ENCODE data around the gene ERBB4. TPM values are rescaled to one million over a fixed set of nuclear protein-coding genes. Genes with fewer than 3 reads are reported as not detected.

ERBB4 gene
- total RNA-seq, 2 donors from 2014 or later = not detected

- Mint-ChIP-seq H3K27ac (no peak overlapping the region), H3K4me3 (no peak overlapping the region), H3K27me3 (ENCODE audit: low read depth) (no peaks in the 10 kb centered on the region), H3K36me3 (ENCODE audit: insufficient read depth in 2 of 2) (no peaks in the 10 kb centered on the region), H3K9me3 (peaks cover 0 to 5% of the 10 kb centered on the region in 2 donors), H3K4me1 (ENCODE audit: low read depth) (no peaks in the 10 kb centered on the region)
- ATAC-seq (replicated peaks in 1 of 2) (no peak), DNase-seq (no peak)
These were observed 1103.3 kb downstream of the ERBB4 start for GRCh38 chr2:211435331-211435730.

GRCh38 chr2:211434773-211435172 lies 1103.8 kb downstream of the ERBB4 start:
- no peaks in the 10 kb centered on the region for H3K4me1 Mint-ChIP-seq (ENCODE audit: low read depth)
- H3K36me3 Mint-ChIP-seq (ENCODE audit: insufficient read depth in 2 of 2) = no peaks in the 10 kb centered on the region
- H3K4me3 Mint-ChIP-seq = no peak overlapping the region
- ATAC-seq (replicated peaks in 1 of 2) (peak; percentile 36 to 65), DNase-seq (no peak)
- no peak overlapping the region for H3K27ac Mint-ChIP-seq
- H3K27me3 Mint-ChIP-seq (ENCODE audit: low read depth) = no peaks in the 10 kb centered on the region
- peaks cover 0 to 5% of the 10 kb centered on the region in 2 donors for H3K9me3 Mint-ChIP-seq

- DNase-seq (no peak), ATAC-seq (replicated peaks in 1 of 2) (no peak)
- Mint-ChIP-seq H3K9me3 (peaks cover 0 to 5% of the 10 kb centered on the region in 2 donors), H3K27me3 (ENCODE audit: low read depth) (no peaks in the 10 kb centered on the region), H3K27ac (no peak overlapping the region), H3K4me3 (no peak overlapping the region), H3K4me1 (ENCODE audit: low read depth) (no peaks in the 10 kb centered on the region), H3K36me3 (ENCODE audit: insufficient read depth in 2 of 2) (no peaks in the 10 kb centered on the region)
These were observed 1109.2 kb downstream of the ERBB4 start for GRCh38 chr2:211429256-211429920.

GRCh38 chr2:211426240-211426639 lies 1112.4 kb downstream of the ERBB4 start:
- no peaks in the 10 kb centered on the region for H3K4me1 Mint-ChIP-seq (ENCODE audit: low read depth)
- H3K27ac Mint-ChIP-seq = no peak overlapping the region
- no peak for DNase-seq
- H3K36me3 Mint-ChIP-seq (ENCODE audit: insufficient read depth in 2 of 2) = no peaks in the 10 kb centered on the region
- no peak for ATAC-seq (replicated peaks in 1 of 2)
- no peak overlapping the region for H3K4me3 Mint-ChIP-seq
- no peaks in the 10 kb centered on the region for H3K9me3 Mint-ChIP-seq
- no peaks in the 10 kb centered on the region for H3K27me3 Mint-ChIP-seq (ENCODE audit: low read depth)

DNA sequence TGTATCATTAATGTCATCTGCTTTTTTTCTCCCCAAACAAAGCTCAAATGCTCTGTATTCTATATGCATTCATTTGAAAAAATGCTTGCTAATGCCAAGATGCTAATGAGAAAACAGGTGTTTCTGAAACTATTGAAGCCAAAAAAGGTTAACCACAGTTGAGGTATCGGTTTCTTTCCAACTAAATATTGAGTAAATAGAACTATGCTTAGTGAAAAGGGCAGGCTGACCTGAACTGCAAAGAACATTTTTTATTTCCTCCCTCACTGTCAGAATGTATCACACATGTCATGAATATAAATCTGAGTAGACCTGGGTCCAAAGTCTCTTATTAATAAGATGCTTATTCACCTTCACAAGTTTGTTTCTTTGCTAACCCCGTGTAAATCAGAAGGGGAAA lies 1115.6 kb downstream of the ERBB4 start:
- Mint-ChIP-seq H3K27ac (no peak overlapping the region), H3K27me3 (ENCODE audit: low read depth) (no peaks in the 10 kb centered on the region), H3K4me3 (no peak overlapping the region), H3K36me3 (ENCODE audit: insufficient read depth in 2 of 2) (no peaks in the 10 kb centered on the region), H3K9me3 (no peaks in the 10 kb centered on the region), H3K4me1 (ENCODE audit: low read depth) (no peaks in the 10 kb centered on the region)
- DNase-seq (no peak), ATAC-seq (replicated peaks in 1 of 2) (no peak)

- no peaks in the 10 kb centered on the region for H3K36me3 Mint-ChIP-seq (ENCODE audit: insufficient read depth in 2 of 2)
- no peak overlapping the region for H3K27ac Mint-ChIP-seq
- no peaks in the 10 kb centered on the region for H3K9me3 Mint-ChIP-seq
- H3K4me3 Mint-ChIP-seq = no peak overlapping the region
- no peaks in the 10 kb centered on the region for H3K27me3 Mint-ChIP-seq (ENCODE audit: low read depth)
- H3K4me1 Mint-ChIP-seq (ENCODE audit: low read depth) = no peaks in the 10 kb centered on the region
- DNase-seq = no peak
- no peak for ATAC-seq (replicated peaks in 1 of 2)
These were observed 1121.1 kb downstream of the ERBB4 start for GRCh38 chr2:211417544-211417943.

- Mint-ChIP-seq H3K27me3 (ENCODE audit: low read depth) (no peaks in the 10 kb centered on the region), H3K27ac (no peak overlapping the region), H3K4me1 (ENCODE audit: low read depth) (no peaks in the 10 kb centered on the region), H3K9me3 (no peaks in the 10 kb centered on the region), H3K4me3 (no peak overlapping the region), H3K36me3 (ENCODE audit: insufficient read depth in 2 of 2) (no peaks in the 10 kb centered on the region)
- ATAC-seq (replicated peaks in 1 of 2) = no peak
- DNase-seq = no peak
These were observed 1122.2 kb downstream of the ERBB4 start for GRCh38 chr2:211416373-211416772.

DNA sequence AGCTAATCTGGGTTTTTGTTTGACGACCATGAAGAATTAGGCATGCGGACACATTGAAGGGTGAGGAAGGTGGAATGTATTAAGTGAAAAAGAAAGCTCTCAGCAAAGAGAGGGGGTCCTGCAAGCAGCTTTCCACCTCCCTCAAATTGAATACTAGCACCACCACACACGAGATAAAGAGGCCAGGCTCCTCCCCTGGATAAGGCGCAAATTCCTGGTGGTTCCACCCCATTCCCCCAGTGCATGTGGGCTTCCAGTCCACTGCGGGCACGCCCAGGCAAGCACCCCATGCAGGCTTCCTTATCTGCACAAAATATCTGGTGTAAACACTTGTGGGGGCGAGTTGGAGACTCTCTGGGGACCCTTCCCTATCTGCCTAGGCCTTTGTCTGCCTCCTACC lies 1124.9 kb downstream of the ERBB4 start:
- Mint-ChIP-seq H3K4me1 (ENCODE audit: low read depth) (no peaks in the 10 kb centered on the region), H3K27ac (no peak overlapping the region), H3K27me3 (ENCODE audit: low read depth) (no peaks in the 10 kb centered on the region), H3K4me3 (no peak overlapping the region), H3K9me3 (no peaks in the 10 kb centered on the region), H3K36me3 (ENCODE audit: insufficient read depth in 2 of 2) (no peaks in the 10 kb centered on the region)
- no peak for ATAC-seq (replicated peaks in 1 of 2)
- no peak for DNase-seq

- no peak for ATAC-seq (replicated peaks in 1 of 2)
- H3K27me3 Mint-ChIP-seq (ENCODE audit: low read depth) = no peaks in the 10 kb centered on the region
These were observed 1130.1 kb downstream of the ERBB4 start for GRCh38 chr2:211408483-211408891.

DNA sequence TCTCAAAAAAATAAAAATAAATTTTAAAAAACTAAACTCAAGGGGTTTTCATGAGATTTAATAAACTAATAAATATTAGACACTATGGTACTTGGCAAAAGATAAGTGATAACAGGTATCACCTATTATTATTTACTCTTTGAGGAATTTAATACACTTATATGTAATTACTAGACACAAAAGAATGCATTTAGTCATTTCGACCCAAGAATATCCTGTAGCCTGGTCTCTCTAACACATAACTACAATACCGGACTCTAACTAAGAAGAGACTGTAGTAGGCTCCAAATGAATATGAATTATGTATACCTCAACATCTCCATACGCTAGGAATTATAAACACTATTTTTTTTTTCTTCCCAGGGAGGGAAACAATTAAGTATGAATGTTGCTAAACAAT lies 1131.5 kb downstream of the ERBB4 start:
- H3K9me3 Mint-ChIP-seq = peaks cover 0 to 2% of the 10 kb centered on the region in 2 donors
- H3K4me1 Mint-ChIP-seq (ENCODE audit: low read depth) = no peaks in the 10 kb centered on the region
- H3K36me3 Mint-ChIP-seq (ENCODE audit: insufficient read depth in 2 of 2) = no peaks in the 10 kb centered on the region
- no peak overlapping the region for H3K27ac Mint-ChIP-seq
- ATAC-seq (replicated peaks in 1 of 2) (no peak), DNase-seq (no peak)
- H3K27me3 Mint-ChIP-seq (ENCODE audit: low read depth) = no peaks in the 10 kb centered on the region
- H3K4me3 Mint-ChIP-seq = no peak overlapping the region

More at GRCh38 chr2:211408483-211408891, 1130.1 kb downstream of the ERBB4 start:
- Mint-ChIP-seq H3K4me1 (ENCODE audit: low read depth) (no peaks in the 10 kb centered on the region), H3K27ac (no peak overlapping the region), H3K4me3 (no peak overlapping the region), H3K36me3 (ENCODE audit: insufficient read depth in 2 of 2) (no peaks in the 10 kb centered on the region), H3K9me3 (peaks cover 0 to 2% of the 10 kb centered on the region in 2 donors)
- no peak for DNase-seq

GRCh38 chr2:211405036-211405435 lies 1133.6 kb downstream of the ERBB4 start:
- H3K27me3 Mint-ChIP-seq (ENCODE audit: low read depth) = no peaks in the 10 kb centered on the region
- H3K36me3 Mint-ChIP-seq (ENCODE audit: insufficient read depth in 2 of 2) = no peaks in the 10 kb centered on the region
- DNase-seq (no peak), ATAC-seq (replicated peaks in 1 of 2) (no peak)
- no peaks in the 10 kb centered on the region for H3K4me1 Mint-ChIP-seq (ENCODE audit: low read depth)
- no peak overlapping the region for H3K4me3 Mint-ChIP-seq
- H3K9me3 Mint-ChIP-seq = peaks cover 0 to 2% of the 10 kb centered on the region in 2 donors
- no peak overlapping the region for H3K27ac Mint-ChIP-seq

DNA sequence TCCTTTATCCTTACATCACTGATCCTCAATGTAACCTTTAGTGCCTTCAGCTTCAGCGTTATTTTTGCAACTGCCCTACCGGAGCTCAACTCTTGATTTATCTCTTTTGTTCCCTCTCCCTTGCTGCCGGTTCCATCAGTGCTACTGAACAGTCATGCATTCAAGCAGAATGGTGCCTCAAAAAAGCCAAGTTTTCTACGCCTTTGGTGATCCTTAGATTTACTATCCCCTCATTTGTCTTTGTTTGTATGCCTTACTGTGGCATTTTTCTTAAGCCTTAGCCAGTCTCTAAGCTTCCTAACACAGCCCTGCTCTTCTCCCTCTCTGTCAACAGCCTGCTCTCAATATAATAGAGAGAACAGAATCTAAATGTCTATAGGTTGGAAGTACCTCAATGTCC lies 1134.5 kb downstream of the ERBB4 start:
- Mint-ChIP-seq H3K36me3 (ENCODE audit: insufficient read depth in 2 of 2) (no peaks in the 10 kb centered on the region), H3K27me3 (ENCODE audit: low read depth) (no peaks in the 10 kb centered on the region), H3K9me3 (peaks cover 0 to 2% of the 10 kb centered on the region in 2 donors), H3K4me3 (no peak overlapping the region), H3K4me1 (ENCODE audit: low read depth) (no peaks in the 10 kb centered on the region), H3K27ac (peak overlapping the region; percentile 30)
- ATAC-seq (replicated peaks in 1 of 2) (no peak), DNase-seq (no peak)

DNA sequence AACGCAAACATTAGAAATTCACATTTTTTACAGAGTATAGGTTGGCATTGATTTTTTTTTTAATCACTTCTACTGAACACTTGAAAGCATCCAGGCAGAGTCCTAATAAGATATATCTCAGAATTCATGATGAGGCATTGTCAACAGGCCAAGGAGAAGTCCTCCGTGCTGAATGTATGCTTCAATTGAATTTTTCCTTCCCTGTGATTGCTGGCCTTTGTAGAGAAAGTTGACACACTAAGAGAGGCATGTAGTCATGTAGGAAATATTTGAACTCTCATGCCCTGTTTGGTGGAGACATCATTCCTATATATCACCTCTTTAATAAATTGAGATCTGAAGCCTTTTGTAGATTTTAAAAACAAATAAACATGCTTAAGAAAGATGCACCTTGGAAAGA lies 1137.3 kb downstream of the ERBB4 start:
- DNase-seq = no peak
- no peaks in the 10 kb centered on the region for H3K4me1 Mint-ChIP-seq (ENCODE audit: low read depth)
- peaks cover 2 to 3% of the 10 kb centered on the region in 2 donors for H3K9me3 Mint-ChIP-seq
- ATAC-seq (replicated peaks in 1 of 2) = no peak
- no peak overlapping the region for H3K4me3 Mint-ChIP-seq
- no peaks in the 10 kb centered on the region for H3K36me3 Mint-ChIP-seq (ENCODE audit: insufficient read depth in 2 of 2)
- no peaks in the 10 kb centered on the region for H3K27me3 Mint-ChIP-seq (ENCODE audit: low read depth)
- no peak overlapping the region for H3K27ac Mint-ChIP-seq

DNA sequence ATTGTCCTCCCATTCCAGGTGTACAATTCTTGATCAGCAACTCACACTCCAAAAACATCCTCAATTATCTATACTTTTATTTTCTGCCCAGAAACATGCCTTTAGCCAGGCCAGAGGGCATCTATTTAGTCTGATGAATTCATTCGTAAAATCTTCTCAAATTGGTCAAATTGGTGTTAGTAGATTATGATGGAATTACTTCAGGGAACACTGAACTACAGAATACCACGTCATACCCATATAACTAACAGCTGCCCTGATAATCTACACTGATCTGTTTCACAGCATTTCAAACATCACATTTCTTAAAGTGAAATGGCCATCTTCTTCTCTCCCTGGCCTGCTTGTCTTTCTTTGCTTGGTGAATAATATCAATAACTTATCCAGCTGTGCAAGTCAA lies 1140.8 kb downstream of the ERBB4 start:
- Mint-ChIP-seq H3K4me1 (ENCODE audit: low read depth) (no peaks in the 10 kb centered on the region), H3K27me3 (ENCODE audit: low read depth) (no peaks in the 10 kb centered on the region), H3K9me3 (peaks cover 0 to 3% of the 10 kb centered on the region in 2 donors), H3K27ac (no peak overlapping the region), H3K4me3 (no peak overlapping the region), H3K36me3 (ENCODE audit: insufficient read depth in 2 of 2) (no peaks in the 10 kb centered on the region)
- no peak for DNase-seq
- no peak for ATAC-seq (replicated peaks in 1 of 2)

All from activated T-cell treated with anti-CD3 and anti-CD28 coated beads, Interleukin-2, amount 50 U/mL, for 72 hours (primary cell).